ENCODE measurements around the gene LBX2.

Gene LBX2

DNA sequence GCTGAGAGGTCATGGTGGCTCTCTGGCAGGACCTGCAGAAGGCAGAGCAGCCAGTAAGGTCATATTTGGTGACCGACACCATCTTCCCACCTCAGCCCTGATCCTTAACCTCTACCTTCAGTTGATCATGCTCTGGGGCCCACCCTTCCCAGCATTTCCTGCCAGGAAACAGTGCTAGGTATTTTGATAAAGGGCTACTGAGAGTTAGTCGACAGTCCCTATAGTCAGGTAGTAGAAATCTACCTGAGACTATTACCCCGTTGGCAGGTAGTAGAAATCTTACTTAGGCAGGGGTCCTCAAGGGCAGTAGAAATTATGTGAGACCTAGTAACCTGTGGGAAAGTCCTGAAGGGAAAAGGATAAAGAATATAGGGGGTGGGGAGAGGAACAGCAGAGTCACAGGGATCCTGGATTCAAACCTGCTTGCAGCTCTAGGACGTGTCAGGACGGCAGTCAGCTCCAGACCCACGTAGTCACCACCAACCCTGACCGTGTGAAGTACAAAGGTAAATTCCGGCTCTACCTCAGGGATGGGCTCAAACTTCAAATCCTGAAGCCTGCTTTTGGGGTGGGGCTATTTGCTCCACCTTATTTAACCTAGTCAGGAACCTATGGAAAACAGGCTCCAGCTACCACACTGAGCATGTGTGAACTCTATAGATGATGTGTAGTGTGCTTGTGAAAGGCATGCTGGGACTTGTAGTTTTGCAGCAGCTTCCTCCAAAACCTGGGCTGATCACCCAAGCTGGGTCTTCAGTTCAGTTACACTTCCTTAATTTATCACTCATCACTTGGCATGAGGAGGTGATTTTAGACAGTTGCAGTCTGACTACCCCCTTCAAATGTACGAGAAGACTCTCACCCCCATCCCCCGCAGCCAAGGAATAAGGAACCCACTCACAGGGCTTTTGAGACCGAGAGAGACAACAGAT is 26.6 kb upstream of the LBX2 start, which contains the start of gene DQX1:
Gene DQX1 (minus strand): TSS at position 515 of the 932 bp plus-strand sequence. CDS start 502 bp downstream, at position 13.
- Histone ChIP-seq H3K27me3 (ENCODE audit: control insufficient read depth, insufficient read depth, low read length) (peaks cover 23% of the 10 kb centered on the region), H3K9ac (ENCODE audit: low read length) (no peak within 1 kb of the TSS), H3K4me3 (ENCODE audit: low read depth, low read length) (no peak within 1 kb of the TSS), H3K36me3 (ENCODE audit: control insufficient read depth, insufficient read depth, low read length) (peaks cover 27% of the 10 kb centered on the region), H3K9me3 (ENCODE audit: control insufficient read depth, insufficient read depth, low read depth, low read length) (no peaks in the 10 kb centered on the region), H3K4me1 (ENCODE audit: control insufficient read depth, insufficient read depth, low read length) (peaks cover 12% of the 10 kb centered on the region), H3K27ac (ENCODE audit: low read depth, low read length) (no peak within 1 kb of the TSS)

DNA sequence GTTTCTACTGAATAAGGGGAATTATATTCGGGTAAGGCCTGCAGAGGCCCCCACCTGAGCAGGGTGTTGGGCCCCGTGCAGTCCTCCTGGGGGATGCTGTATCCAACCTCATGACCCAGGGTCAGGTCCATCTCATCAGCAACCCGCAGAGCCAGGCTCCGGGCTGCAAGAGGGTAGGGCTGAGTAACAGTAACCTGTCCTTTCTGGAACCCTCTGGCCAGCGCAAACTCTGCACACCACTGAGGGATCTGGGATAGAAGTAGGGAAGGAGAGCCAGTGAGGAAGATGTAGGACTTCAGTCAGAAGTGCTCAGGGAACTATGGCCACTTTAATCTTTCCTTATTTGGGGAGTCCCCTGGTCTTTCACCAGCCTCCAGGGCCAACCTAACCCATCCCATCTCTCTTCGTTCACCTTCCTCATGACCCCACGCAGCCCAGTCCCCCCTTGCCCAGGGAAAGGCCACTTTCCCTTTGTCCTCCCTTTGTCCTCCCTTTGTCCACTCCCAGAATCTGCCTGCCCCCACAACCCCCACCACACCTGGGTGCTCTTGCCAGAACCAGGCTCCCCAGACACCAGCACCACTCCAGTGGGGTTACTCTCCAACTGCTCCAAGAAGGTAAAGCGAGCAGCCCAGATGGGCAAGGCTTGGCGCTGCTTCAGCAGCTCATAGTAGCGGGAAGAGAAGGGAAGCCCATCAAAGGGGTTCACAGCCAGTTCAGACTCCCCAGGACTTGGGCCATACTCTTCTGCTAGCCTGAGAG is 25.7 kb upstream of the LBX2 start:
- H3K27ac ChIP-seq (ENCODE audit: low read depth, low read length) = no peak overlapping the region
- H3K4me3 ChIP-seq (ENCODE audit: low read depth, low read length) = no peak overlapping the region
- H3K9me3 ChIP-seq (ENCODE audit: control insufficient read depth, insufficient read depth, low read depth, low read length) = no peaks in the 10 kb centered on the region
- H3K36me3 ChIP-seq (ENCODE audit: control insufficient read depth, insufficient read depth, low read length) = peaks cover 27% of the 10 kb centered on the region
- no peak overlapping the region for H3K9ac ChIP-seq (ENCODE audit: low read length)
- H3K27me3 ChIP-seq (ENCODE audit: control insufficient read depth, insufficient read depth, low read length) = peaks cover 30% of the 10 kb centered on the region
- H3K4me1 ChIP-seq (ENCODE audit: control insufficient read depth, insufficient read depth, low read length) = peaks cover 7% of the 10 kb centered on the region

DNA sequence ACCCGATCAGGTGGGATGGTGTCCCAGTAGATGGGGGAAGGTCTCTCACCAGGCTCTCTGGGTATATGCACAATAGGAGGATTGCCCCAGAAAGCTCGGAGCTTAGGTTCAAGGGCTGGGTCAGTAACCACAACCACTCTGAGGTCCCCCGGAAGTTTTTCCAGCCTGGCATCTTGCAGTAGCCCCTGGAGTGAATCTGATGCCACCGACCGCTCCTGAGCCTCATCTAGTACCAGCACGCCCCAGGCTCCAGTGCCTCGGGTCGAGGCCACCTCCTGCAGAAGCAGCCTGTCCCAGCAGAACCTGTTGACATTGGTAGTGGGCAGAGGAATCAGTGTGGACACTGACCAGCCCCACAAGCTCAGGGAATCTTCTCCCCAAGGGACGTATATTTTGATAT is 24.6 kb upstream of the LBX2 start:
- H3K4me1 ChIP-seq (ENCODE audit: control insufficient read depth, insufficient read depth, low read length) = peaks cover 7% of the 10 kb centered on the region
- peaks cover 27% of the 10 kb centered on the region for H3K36me3 ChIP-seq (ENCODE audit: control insufficient read depth, insufficient read depth, low read length)
- no peak overlapping the region for H3K27ac ChIP-seq (ENCODE audit: low read depth, low read length)

DNA sequence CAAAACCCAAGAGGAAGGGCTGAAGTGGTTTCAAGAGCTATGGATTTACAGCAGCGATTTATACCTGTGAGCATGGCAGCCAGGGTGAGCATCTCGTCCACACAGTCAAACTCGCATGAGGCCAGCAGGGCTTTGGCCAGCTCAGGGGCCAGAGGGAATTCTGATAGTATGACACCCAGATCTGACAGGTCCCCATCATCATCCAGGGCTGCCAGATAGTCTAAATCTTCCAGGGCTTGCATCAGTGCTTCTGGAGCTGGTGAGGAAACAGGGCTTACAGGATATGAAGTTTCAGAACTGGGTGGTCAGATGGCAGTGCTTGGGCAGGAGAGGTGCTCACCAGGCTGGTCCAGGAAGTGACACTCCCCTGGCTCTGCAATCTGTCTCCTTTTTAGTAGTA is 23.1 kb upstream of the LBX2 start:
- no peaks in the 10 kb centered on the region for H3K9me3 ChIP-seq (ENCODE audit: control insufficient read depth, insufficient read depth, low read depth, low read length)
- H3K4me3 ChIP-seq (ENCODE audit: low read depth, low read length) = no peak overlapping the region
- peaks cover 56% of the 10 kb centered on the region for H3K27me3 ChIP-seq (ENCODE audit: control insufficient read depth, insufficient read depth, low read length)
- peaks cover 18% of the 10 kb centered on the region for H3K36me3 ChIP-seq (ENCODE audit: control insufficient read depth, insufficient read depth, low read length)
- H3K4me1 ChIP-seq (ENCODE audit: control insufficient read depth, insufficient read depth, low read length) = peaks cover 3% of the 10 kb centered on the region; the same call in 1 of the 2 replicates
- H3K27ac ChIP-seq (ENCODE audit: low read depth, low read length) = no peak overlapping the region
- no peak overlapping the region for H3K9ac ChIP-seq (ENCODE audit: low read length)

More for the DNA sequence above, 24.6 kb upstream of the LBX2 start:
- H3K9ac ChIP-seq (ENCODE audit: low read length) = no peak overlapping the region
- no peaks in the 10 kb centered on the region for H3K9me3 ChIP-seq (ENCODE audit: control insufficient read depth, insufficient read depth, low read depth, low read length)
- peaks cover 42% of the 10 kb centered on the region for H3K27me3 ChIP-seq (ENCODE audit: control insufficient read depth, insufficient read depth, low read length)
- no peak overlapping the region for H3K4me3 ChIP-seq (ENCODE audit: low read depth, low read length)

DNA sequence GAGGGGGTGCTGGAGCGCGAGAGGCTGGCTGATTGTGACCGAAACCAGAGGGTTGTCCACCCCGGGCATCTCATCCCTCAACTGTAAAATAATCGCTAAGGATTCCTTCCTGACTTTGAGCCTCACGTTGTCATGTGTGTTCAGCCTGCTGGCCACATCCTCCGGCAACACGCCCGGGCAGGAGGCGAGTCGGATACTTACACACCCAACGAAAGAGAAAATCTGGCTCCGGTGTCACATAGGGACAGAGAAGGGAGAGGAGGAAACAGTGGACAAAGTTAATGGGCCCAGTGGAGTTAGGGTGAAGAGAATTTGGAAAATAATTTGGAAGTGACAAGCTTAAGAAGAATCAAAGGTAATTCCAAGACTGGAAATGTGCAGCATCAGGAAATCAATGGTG is 17.2 kb upstream of the LBX2 start:
- Histone ChIP-seq H3K27ac (ENCODE audit: low read depth, low read length) (no peak overlapping the region), H3K4me3 (ENCODE audit: low read depth, low read length) (no peak overlapping the region; the same call in 1 of the 2 replicates), H3K27me3 (ENCODE audit: control insufficient read depth, insufficient read depth, low read length) (peaks cover 98% of the 10 kb centered on the region), H3K36me3 (ENCODE audit: control insufficient read depth, insufficient read depth, low read length) (no peaks in the 10 kb centered on the region), H3K4me1 (ENCODE audit: control insufficient read depth, insufficient read depth, low read length) (peaks cover 20% of the 10 kb centered on the region), H3K9me3 (ENCODE audit: control insufficient read depth, insufficient read depth, low read depth, low read length) (peaks cover 3% of the 10 kb centered on the region; the same call in 1 of the 2 replicates), H3K9ac (ENCODE audit: low read length) (no peak overlapping the region)

DNA sequence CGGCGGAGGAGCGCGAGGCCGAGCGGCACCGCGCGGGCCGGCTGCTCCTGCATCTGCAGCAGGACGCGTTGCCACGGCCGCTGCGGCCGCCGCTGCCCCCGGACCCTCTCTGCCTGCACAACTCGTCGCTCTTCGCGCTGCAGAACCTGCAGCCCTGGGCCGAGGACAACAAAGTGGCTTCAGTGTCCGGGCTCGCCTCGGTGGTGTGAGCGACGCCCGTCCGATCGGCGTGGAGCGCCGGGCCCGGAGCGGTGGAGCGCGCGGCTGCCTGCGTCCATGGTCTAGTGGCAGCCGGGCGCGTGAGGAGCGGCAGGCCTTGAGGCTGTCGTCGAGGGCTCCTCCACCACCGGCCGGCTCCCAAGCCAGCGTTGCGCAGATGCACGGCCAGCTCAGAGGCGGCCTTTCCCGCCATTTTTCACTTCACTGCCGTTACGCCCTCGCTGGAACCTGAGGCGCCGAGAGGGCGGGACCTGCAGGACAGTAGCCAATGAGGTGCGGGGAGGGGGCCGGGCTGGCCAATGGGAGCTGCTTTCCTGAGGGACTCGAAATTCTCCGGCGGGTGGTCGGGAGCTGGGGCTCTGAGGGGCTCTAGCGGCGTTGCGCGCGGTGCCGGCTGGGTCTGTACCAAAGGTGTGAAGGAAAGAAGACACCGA is 16.7 kb upstream of the LBX2 start:
- no peaks in the 10 kb centered on the region for H3K36me3 ChIP-seq (ENCODE audit: control insufficient read depth, insufficient read depth, low read length)
- peak overlapping the region; percentile 57 for H3K4me3 ChIP-seq (ENCODE audit: low read depth, low read length)
- no peak overlapping the region for H3K9ac ChIP-seq (ENCODE audit: low read length)
- no peak overlapping the region for H3K27ac ChIP-seq (ENCODE audit: low read depth, low read length)
- peaks cover 98% of the 10 kb centered on the region for H3K27me3 ChIP-seq (ENCODE audit: control insufficient read depth, insufficient read depth, low read length)
- H3K4me1 ChIP-seq (ENCODE audit: control insufficient read depth, insufficient read depth, low read length) = peaks cover 20% of the 10 kb centered on the region
- H3K9me3 ChIP-seq (ENCODE audit: control insufficient read depth, insufficient read depth, low read depth, low read length) = peaks cover 3% of the 10 kb centered on the region; the same call in 1 of the 2 replicates

DNA sequence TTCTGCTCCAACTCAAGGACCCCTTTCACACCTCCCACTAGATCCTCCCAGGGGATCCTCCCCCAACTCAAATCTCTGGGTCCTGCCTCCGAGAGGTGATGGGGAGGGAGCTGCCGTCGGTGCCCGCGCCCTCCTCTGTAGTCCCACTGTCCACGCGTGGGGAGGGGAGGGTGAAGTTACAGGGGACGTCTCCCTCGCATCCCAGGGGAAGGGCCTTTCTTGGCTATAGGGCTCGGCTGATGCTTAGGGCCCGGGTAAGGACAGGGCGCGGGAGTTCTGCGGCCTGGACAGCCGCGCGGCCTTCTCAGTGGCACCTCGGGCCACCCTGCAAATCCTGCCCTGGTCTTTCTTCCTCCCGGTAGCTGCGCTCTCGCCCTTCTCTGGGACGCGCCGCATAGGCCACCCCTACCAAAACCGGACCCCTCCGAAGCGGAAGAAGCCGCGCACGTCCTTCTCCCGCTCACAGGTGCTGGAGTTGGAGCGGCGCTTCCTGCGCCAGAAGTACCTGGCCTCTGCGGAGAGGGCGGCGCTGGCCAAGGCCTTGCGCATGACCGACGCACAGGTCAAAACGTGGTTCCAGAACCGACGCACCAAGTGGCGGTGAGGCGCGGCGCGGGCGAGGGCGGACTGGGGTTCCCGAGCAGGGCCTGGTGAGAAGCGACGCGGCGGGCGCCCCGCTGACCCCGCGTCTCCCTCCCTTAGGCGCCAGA is 16.0 kb upstream of the LBX2 start:
- H3K27me3 ChIP-seq (ENCODE audit: control insufficient read depth, insufficient read depth, low read length) = peaks cover 100% of the 10 kb centered on the region
- no peaks in the 10 kb centered on the region for H3K36me3 ChIP-seq (ENCODE audit: control insufficient read depth, insufficient read depth, low read length)
- H3K9ac ChIP-seq (ENCODE audit: low read length) = no peak overlapping the region
- H3K9me3 ChIP-seq (ENCODE audit: control insufficient read depth, insufficient read depth, low read depth, low read length) = peaks cover 3% of the 10 kb centered on the region; the same call in 1 of the 2 replicates
- H3K4me1 ChIP-seq (ENCODE audit: control insufficient read depth, insufficient read depth, low read length) = peaks cover 20% of the 10 kb centered on the region
- H3K4me3 ChIP-seq (ENCODE audit: low read depth, low read length) = peak overlapping the region; percentile 57
- no peak overlapping the region for H3K27ac ChIP-seq (ENCODE audit: low read depth, low read length)

DNA sequence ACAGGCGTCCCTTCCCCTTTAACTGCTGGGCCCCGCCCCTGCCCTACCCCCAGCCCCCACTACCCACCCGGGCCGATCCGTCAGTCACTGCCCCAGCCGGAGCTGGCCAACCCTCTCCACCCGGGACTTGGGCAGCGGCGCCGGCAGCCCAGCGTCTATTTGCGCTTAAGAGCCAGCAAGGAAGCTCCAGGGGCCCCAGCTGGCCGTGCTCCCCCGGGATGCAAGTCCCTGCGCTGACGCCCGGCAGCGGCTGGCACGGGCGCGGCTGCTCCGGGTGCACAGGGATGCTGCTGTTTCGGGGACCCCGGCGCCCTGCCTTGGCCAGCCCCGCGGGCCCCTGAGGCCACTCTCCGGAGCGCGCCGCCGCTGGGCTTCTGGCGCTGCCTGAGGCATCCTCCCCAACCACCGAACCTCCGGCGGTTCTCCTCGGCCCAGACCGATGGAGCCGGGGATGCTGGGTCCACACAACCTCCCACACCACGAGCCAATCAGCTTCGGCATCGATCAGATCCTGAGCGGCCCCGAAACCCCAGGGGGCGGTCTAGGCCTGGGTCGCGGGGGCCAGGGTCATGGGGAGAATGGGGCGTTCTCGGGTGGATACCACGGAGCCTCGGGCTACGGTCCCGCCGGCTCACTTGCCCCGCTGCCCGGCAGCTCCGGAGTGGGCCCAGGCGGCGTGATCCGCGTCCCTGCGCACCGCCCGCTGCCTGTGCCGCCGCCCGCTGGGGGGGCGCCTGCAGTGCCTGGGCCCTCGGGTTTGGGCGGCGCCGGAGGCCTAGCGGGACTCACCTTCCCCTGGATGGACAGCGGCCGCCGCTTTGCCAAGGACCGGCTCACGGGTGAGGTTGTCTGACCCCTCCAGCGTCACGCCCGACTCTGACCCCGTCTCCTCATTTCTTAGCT is 15.2 kb upstream of the LBX2 start, which contains the start of gene TLX2:
Gene TLX2 (plus strand): TSS at position 83 of the 903 bp plus-strand sequence. CDS start 357 bp downstream, at position 440.
- Histone ChIP-seq H3K9ac (ENCODE audit: low read length) (no peak within 1 kb of the TSS), H3K9me3 (ENCODE audit: control insufficient read depth, insufficient read depth, low read depth, low read length) (peaks cover 3% of the 10 kb centered on the region; the same call in 1 of the 2 replicates), H3K4me3 (ENCODE audit: low read depth, low read length) (peak within 1 kb of the TSS; percentile 57), H3K27ac (ENCODE audit: low read depth, low read length) (no peak within 1 kb of the TSS), H3K4me1 (ENCODE audit: control insufficient read depth, insufficient read depth, low read length) (peaks cover 20% of the 10 kb centered on the region), H3K27me3 (ENCODE audit: control insufficient read depth, insufficient read depth, low read length) (peaks cover 100% of the 10 kb centered on the region), H3K36me3 (ENCODE audit: control insufficient read depth, insufficient read depth, low read length) (no peaks in the 10 kb centered on the region)

DNA sequence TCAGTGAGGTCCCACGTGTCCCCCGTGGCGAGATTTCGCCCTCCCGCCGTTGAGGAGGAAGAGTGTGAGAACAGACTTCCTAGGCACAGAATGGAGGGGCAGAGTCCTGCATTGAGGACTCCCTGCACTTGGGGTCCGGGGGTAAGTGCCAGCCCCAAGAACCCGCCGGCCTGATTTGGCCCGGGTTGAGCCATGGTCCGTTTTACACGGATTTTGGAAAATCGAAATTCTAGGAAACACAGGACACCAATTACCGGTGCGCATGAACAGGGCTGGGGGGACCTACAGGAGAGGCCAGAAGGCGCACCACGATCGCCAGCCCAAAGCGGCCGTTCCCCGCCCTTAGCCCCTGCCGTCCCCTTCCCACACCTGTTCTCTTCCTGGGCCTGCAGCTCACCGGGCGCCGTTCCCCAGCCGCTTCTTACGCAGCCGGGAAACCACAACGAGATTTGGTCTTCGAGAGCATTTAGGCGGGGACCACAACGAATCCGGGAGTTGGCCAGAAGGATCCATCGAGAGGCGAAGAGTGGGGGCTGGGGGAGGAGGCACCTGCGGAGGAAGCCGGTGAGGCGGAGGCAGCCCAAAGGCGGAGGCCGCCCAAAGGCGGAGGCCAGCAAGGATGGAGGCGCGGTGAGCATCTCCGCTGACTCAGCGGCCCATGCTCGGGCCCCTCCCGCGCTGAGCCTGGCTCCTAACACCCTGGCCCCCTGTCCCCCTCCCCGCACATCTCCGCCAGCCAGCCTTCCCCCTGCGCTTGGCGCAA is 14.4 kb upstream of the LBX2 start:
- Histone ChIP-seq H3K9ac (ENCODE audit: low read length) (no peak overlapping the region), H3K4me1 (ENCODE audit: control insufficient read depth, insufficient read depth, low read length) (peaks cover 20% of the 10 kb centered on the region), H3K9me3 (ENCODE audit: control insufficient read depth, insufficient read depth, low read depth, low read length) (peaks cover 3% of the 10 kb centered on the region; the same call in 1 of the 2 replicates), H3K4me3 (ENCODE audit: low read depth, low read length) (peak overlapping the region; percentile 57), H3K27me3 (ENCODE audit: control insufficient read depth, insufficient read depth, low read length) (peaks cover 99% of the 10 kb centered on the region), H3K36me3 (ENCODE audit: control insufficient read depth, insufficient read depth, low read length) (no peaks in the 10 kb centered on the region), H3K27ac (ENCODE audit: low read depth, low read length) (no peak overlapping the region)
